Gastrocnemius medialis (tissue), 4 donors: Measurements from ENCODE around the gene SPANXN4.

Experiments
- CTCF ChIP-seq, 5 experiments: fragments of 450-650 bp in 3 of 5; fragments of 200-600 bp in 2 of 5; sonication (generic) in 2 of 5; IDR thresholded peaks in 4 of 5; conservative IDR thresholded peaks in 1 of 5; 1 replicate in 4 of 5; 2 replicates in 1 of 5; pipeline ENCODE4 v1.5.1; 2016 to 2019; ENCODE audit warnings: antibody characterized with exemption in 5 of 5, mild to moderate bottlenecking in 3 of 5, moderate library complexity in 3 of 5
- POLR2A ChIP-seq, 2 donors: fragments of 450-650 bp; IDR thresholded peaks; one replicate each; pipeline ENCODE4 v1.6.1; 2017; ENCODE audit warnings: antibody characterized with exemption in 2 of 2, mild to moderate bottlenecking in 2 of 2, moderate library complexity in 2 of 2

GRCh38 chrX:142994988-142995387 is 30.7 kb upstream of the SPANXN4 start:
- TF ChIP-seq CTCF (IDR thresholded peaks at IDR 0.05 in 4 of 5, conservative IDR thresholded peaks at IDR 0.05 in 1 of 5) (no peak), POLR2A (IDR thresholded peaks at IDR 0.05) (no peak)
